Motor neuron (in vitro differentiated cells): ENCODE data around the gene MCF2L2. TPM values are rescaled to one million over a fixed set of nuclear protein-coding genes. Genes with fewer than 3 reads are reported as not detected.
"Not testable (repeated sequence)": the region's sequence is repeated elsewhere in the genome, so short reads cannot be mapped to it uniquely, and the experiment has no call there.

Experiments
- ATAC-seq, 8 experiments: fragments of 200-7000 bp; cut with Tn5 transposase; replicated peaks in 6 of 8; 2 replicates each; pipeline ENCODE4 v1.8.0; 2021; ENCODE audit warnings: mild to moderate bottlenecking in 8 of 8, moderate library complexity in 8 of 8
- H3K27ac ChIP-seq, 2 donors: fragments of 250-450 bp; sonication (Bioruptor Pico); 2 replicates each; pipeline ENCODE4 v1.9.0; 2021; ENCODE audit warnings: antibody characterized with exemption in 2 of 2, mild to moderate bottlenecking in 2 of 2, moderate library complexity in 1 of 2
- H3K4me1 ChIP-seq, 2 donors: fragments of 250-450 bp; sonication (Bioruptor Pico); replicated peaks in 1 of 2; 2 replicates each; pipeline ENCODE4 v1.6.1; 2021; ENCODE audit warnings: antibody characterized with exemption in 2 of 2, mild to moderate bottlenecking in 2 of 2, moderate library complexity in 1 of 2
- H3K4me3 ChIP-seq, 5 donors: fragments of 250-450 bp; sonication (Bioruptor Pico); 2 replicates each; pipeline ENCODE4 v1.9.0; 2021; ENCODE audit warnings: antibody characterized with exemption in 5 of 5, mild to moderate bottlenecking in 5 of 5, moderate library complexity in 4 of 5
- WGBS, 10 experiments: fragments of 450-650 bp; shearing (Covaris generic); methylation state at CpG; one replicate each; pipeline ENCODE4 v1.0.0; 2022; 5-methylcytosine and 5-hydroxymethylcytosine counted together
- in situ Hi-C, 9 experiments: fragments of 400-800 bp; cut with MboI; loops; one replicate each; pipeline ENCODE4 v1.15.0; 2021; ENCODE audit warnings: low sequenced_read_pairs in 9 of 9, low pct_unique_long_range_greater_than_20kb in 2 of 9; ENCODE audit not compliant: unreplicated experiment in 9 of 9
- total RNA-seq, 8 experiments: library from RNA; unstranded; fragments of 300-600 nt; gene quantifications; 2 replicates each; pipeline versions ENCODE4 v1.2.3 to v1.2.4, GENCODE V29; 2022

Gene MCF2L2
- total RNA-seq, 8 experiments from 2014 or later, result 0.81 to 16.4 (median 5.6) TPM

DNA sequence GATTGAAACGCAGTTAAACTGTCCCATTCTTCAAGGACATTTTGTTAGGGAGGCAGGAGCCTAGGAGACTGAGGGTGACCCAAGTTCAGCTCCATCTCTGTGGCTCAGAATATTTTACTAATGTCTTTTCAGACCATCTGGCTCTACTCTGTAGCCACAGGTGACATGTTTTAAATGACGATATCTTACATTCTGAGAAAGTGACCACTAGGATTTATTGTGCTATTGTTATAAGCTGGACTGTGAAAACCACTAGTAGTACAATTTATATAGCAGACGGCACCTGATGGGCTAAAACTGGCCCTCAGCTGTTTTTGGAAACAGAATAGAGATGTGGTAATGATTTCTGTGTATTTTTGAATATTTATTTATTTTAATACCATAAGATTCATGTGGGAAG, 55.5 kb downstream of the MCF2L2 start:
- H3K4me3 ChIP-seq, result no peak overlapping the region
- in situ Hi-C loops, result no loop called here
- ATAC-seq, result no peak
- peaks cover 0 to 6% of the 10 kb centered on the region in 2 donors for H3K4me1 ChIP-seq
- 60 to 94% (median 85%) methylated on average over 1 to 3 of the region's 3 CpGs for WGBS, 10 experiments
- H3K27ac ChIP-seq, result no peak overlapping the region

DNA sequence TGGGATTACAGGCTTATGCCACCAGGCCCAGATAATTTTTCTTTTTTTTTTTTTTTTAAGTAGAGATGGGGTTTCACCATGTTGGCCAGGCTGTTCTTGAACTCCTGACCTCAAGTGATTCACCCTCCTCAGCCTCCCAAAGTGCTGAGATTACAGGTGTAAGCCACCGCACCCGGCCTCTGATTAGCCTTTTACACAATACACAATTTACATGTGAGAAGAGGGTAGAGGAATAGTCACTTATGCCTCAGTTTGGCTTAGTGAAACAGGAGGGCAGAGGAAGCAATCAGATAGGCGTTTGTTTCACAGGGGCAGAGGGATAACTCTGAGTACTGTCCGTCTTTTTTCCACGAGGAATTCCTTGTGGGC, 56.8 kb downstream of the MCF2L2 start:
- in situ Hi-C loops, H3K4me3 ChIP-seq, H3K4me1 ChIP-seq, ATAC-seq, H3K27ac ChIP-seq: not testable (repeated sequence)
- 50 to 100% (median 91%) methylated on average over 1 to 5 of the region's 5 CpGs; no CpG with 5 or more reads in 2 of the 10 experiments for WGBS, 10 experiments

DNA sequence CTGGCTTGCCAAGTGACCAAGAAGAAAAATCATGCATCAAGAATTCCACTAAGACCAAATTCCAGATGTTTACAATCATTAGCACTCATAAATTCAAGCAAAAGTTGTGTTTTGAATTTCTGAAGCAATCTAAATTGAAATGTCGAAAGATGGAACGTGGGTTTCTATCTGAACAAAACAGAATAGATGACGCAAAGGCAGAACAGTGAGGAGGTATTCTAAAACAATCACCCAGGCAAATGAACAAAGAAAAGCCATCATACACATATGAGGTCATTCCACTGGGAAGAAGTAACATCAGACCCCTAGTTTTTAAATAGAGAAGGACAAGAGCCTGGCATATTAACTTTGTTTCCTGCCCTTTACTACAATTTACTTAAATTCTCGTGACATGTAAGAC, 58.0 kb downstream of the MCF2L2 start:
- in situ Hi-C loops, result no loop called here
- Histone ChIP-seq H3K4me1 (no peaks in the 10 kb centered on the region), H3K4me3 (no peak overlapping the region), H3K27ac (no peak overlapping the region)
- 4 to 100% (median 82%) methylated on average over 2 to 4 of the region's 4 CpGs; no CpG with 5 or more reads in 1 of the 10 experiments for WGBS, 10 experiments
- peak in 2 of 8 experiments; percentile 20 to 32 for ATAC-seq

DNA sequence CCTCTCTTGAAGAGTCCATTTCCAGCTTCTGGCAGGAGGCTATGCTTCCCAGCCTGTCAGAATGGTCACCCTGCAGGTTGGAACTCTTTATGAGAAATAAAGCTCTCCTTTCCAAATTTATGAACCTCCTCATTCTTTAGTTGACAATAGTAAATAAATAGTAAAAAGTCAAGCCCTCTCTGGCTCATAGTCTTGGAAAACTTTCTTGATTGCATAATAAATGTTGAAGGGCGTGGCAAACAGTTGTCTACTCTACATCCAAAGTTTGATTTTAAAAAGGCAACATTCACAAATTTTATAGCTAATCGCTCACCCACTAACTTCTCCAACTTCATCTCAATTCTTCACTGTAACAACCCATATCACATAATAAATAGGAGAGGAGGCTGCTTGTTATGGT, 58.8 kb downstream of the MCF2L2 start:
- H3K27ac ChIP-seq, result no peak overlapping the region
- in situ Hi-C loops, result no loop called here
- ATAC-seq, result peak in 1 of 8 experiments; percentile 5
- WGBS, 10 experiments, result 10 to 100% (median 94%) methylated on average over 1 to 2 of the region's 2 CpGs; no CpG with 5 or more reads in 2 of the 10 experiments
- no peak overlapping the region for H3K4me3 ChIP-seq
- no peaks in the 10 kb centered on the region for H3K4me1 ChIP-seq

DNA sequence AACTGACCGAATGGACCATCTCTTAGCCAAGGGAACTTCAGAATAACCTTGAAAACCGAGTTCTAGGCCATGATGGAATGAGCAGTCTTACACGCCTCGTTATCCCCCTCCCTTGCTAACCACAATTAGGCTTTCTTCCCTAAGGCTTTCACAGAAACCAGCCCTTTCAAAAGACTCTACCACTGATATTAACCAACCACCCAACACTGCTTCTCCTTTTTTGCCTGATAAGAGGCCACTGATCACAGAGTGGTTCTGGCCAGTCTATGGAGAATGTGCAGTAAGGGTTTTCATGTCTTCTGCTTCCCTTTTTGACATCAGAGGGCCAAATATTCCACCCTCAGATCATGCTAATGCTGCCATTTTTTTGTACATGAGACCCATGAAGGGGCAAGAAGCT, 59.3 kb downstream of the MCF2L2 start:
- ATAC-seq, result no peak

DNA sequence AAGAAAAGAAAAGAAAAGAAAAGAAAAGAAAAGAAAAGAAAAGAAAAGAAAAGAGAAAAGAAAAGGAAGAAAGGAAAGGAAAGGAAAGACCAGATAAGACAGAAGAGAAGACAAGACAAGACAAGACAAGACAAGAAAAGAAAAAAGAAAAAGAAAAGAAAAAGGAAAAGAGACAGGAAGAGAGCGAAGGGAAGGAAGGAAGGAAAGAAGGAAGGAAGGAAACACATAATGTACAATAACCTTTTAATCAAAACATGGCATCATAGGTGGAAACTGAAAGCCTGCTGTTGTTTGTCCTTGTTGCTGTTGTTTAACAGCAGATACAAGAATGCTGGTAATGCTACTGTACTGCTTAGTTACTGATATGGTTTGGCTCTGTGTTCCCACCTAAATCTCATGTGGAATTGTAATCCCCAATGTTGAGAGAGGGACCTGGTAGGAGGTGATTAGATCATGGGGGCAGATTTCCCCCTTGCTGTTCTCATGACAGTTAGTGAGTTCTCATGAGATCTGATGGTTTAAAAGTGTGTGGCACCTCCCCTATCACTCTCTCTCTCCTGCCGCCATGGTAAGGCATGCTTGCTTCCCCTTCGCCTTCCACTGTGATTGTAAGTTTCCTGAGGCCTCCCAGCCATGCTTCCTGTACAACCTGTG, 67.3 kb downstream of the MCF2L2 start:
- no peak overlapping the region for H3K4me3 ChIP-seq
- whole genome bisulfite sequencing, 10 experiments, result 0 to 100% (median 91%) methylated on average over 1 to 3 of the region's 3 CpGs

More for the DNA sequence above, 59.3 kb downstream of the MCF2L2 start:
- Histone ChIP-seq H3K4me3 (no peak overlapping the region), H3K4me1 (no peaks in the 10 kb centered on the region), H3K27ac (no peak overlapping the region)
- 20 to 100% (median 91%) methylated on average over 1 to 4 of the region's 4 CpGs; no CpG with 5 or more reads in 2 of the 10 experiments for WGBS, 10 experiments
- in situ Hi-C loops, result no loop called here

DNA sequence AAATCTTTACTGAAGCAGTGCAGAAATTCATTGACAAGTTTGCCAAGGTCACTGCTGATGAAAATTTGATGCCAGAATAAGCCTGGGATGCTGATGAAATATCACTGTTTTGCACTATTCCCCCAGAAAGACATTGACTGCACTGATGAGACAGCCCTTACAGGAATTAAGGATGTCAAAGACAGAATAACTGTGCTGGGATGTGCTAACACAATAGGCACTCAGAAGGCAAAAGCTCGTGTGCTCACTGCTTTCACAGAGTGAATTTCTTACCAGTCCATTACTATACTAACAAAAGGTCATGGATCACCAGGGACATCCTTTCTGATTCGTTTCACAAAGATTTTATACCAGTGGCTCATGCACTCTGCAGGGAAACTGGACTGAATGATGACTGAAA, 69.4 kb downstream of the MCF2L2 start:
- Histone ChIP-seq H3K27ac (no peak overlapping the region), H3K4me1 (peaks cover 0 to 5% of the 10 kb centered on the region in 2 donors), H3K4me3 (no peak overlapping the region)
- peak in 3 of 8 experiments; percentile 51 to 60 (median 55) for ATAC-seq
- in situ Hi-C loops, result no loop called here
- WGBS, 10 experiments, result 0 to 40% (median 10%) methylated on average over 1 to 2 of the region's 2 CpGs

More for the DNA sequence above, 67.3 kb downstream of the MCF2L2 start:
- no peak for ATAC-seq
- peaks cover 0 to 5% of the 10 kb centered on the region in 2 donors for H3K4me1 ChIP-seq
- H3K27ac ChIP-seq, result no peak overlapping the region
- in situ Hi-C loops, result no loop called here

DNA sequence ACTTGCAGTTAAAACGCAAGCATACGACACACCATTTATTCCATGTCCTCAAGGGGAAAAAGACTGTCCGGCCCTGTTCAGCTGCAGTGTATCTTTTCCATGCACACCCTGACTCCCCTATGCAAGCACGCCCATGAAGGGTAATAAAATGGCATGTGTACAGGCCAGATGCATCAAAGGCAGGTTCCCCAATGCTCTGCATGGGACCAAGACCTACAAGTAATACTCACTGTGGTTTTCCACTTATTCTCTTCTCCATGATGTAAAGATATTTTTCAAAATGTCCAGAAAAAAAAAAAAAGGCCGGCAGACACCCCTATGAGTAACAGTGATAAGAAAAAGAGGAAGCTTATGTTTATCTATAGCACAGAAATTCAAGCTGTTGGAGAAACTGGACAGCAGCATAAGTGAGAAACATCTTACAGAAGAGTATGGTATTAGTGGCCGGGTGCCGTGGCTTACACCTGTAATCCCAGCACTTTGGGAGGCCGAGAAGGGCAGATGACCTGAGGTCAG, 70.8 kb downstream of the MCF2L2 start:
- Histone ChIP-seq H3K4me1 (peaks cover 0 to 5% of the 10 kb centered on the region in 2 donors), H3K4me3 (no peak overlapping the region), H3K27ac (no peak overlapping the region)
- 50 to 100% (median 88%) methylated on average over 3 to 7 of the region's 8 CpGs; no CpG with 5 or more reads in 1 of the 10 experiments for whole genome bisulfite sequencing, 10 experiments
- peak in 1 of 8 experiments; percentile 28 for ATAC-seq
- in situ Hi-C loops, result no loop called here

DNA sequence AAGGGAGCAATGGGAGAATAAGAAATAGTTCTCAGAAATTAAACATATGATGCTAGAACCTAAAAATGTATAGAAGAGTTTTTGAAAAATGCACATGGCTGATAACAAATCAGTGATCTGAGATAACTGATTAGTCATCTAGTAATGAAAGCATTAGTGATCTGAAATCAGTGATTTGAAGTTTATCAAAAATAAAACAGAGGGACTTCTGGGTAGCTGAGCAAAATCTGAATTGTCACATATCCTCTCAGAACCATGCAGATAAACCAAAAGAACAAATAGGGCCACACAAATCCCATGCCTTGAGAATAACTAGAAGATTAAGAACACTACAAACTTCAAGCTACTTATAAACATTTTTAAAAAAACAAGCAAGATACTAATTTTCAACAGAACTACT, 71.5 kb downstream of the MCF2L2 start:
- Histone ChIP-seq H3K4me3 (no peak overlapping the region), H3K4me1 (peaks cover 0 to 5% of the 10 kb centered on the region in 2 donors), H3K27ac (no peak overlapping the region)
- no peak for ATAC-seq
- in situ Hi-C loops, result no loop called here

DNA sequence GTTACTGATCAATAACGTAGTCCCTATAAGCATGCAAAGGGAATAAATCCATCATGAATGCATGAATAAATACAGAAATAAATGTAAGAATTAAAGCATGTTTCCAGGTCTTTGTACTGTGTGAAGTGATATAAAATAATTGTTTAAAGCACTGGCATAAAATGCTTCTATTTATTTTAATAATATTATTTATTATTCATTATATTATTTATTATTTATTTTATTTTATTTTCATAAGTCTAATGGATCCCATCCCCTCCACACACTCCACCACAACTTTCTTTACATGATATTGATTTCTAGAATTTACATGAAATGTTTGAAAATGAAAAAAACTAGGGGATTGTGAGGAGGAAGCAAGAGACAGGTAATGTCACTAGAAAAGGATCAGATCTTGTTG, 73.5 kb downstream of the MCF2L2 start:
- WGBS, 10 experiments, result 0 to 100% (median 88%) methylated on average over 1 of the region's 1 CpG; no CpG with 5 or more reads in 2 of the 10 experiments
- in situ Hi-C loops, result no loop called here
- ATAC-seq, result no peak
- no peak overlapping the region for H3K4me3 ChIP-seq
- H3K4me1 ChIP-seq, result peaks cover 0 to 5% of the 10 kb centered on the region in 2 donors
- H3K27ac ChIP-seq, result no peak overlapping the region

DNA sequence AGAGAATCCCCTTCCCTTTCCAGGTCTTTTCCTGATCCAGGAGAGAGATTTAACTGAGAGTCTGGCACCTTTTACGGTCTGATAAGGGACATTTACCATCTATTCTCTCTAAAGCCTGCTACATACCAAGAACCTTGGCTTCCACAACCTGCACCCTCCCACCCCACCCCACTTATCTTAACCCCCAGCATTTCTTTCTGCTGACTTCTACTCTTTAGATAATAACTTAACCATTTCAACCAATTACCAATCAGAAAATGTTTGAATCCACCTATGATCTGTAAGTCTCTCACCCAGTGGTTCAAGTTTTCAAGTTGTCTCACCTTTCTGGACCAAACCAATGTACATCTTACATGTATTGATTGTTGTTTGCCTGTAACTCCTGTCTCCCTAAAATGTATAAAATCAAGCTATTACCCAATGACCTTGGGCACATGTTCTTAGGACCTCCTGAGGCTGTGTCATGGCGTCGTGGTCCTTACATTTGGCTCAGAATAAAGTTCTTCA, 74.0 kb downstream of the MCF2L2 start:
- Histone ChIP-seq H3K4me3 (no peak overlapping the region), H3K27ac (no peak overlapping the region), H3K4me1 (peaks cover 0 to 5% of the 10 kb centered on the region in 2 donors)
- ATAC-seq, result no peak
- WGBS, 10 experiments, result 0 to 100% (median 89%) methylated on average over 1 to 3 of the region's 3 CpGs; no CpG with 5 or more reads in 1 of the 10 experiments
- in situ Hi-C loops, result no loop called here

DNA sequence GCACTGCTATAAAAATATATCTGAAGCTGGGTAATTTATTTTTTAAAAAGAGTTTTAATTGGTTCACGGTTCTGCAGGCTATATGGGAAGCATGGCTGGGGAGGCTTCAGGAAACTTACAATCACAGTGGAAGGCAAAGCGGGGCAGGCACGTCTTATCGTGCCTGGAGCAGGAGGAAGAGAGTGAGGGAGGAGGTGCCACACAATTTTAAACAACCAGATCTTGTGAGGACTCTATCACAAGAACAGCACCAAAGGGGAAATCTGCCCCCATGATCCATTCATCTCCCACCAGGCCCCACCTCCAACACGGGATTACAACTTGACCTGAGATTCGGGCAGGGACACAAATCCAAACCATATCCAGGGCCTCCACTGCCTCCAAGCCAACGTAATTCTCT, 75.0 kb downstream of the MCF2L2 start:
- in situ Hi-C loops, result no loop called here
- no peak for ATAC-seq

DNA sequence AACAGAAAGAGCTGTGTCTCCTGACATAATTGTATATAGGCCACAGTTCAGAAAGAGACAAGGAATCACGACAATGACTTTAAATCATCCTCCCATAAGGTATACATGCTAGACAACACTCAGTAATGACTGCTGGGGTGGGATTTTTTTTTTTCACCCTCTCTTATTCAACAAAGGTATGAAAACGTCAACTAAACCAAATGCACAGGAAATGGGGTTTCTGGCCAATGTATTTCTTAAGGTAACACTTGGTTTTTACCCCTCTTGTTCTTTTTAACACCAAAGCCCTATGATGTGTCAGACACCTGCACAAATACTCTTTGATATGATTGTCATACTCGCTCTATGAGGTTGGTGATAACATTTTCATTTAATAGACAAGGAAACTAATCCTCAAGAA, 78.3 kb downstream of the MCF2L2 start:
- Histone ChIP-seq H3K27ac (no peak overlapping the region), H3K4me1 (no peaks in the 10 kb centered on the region), H3K4me3 (no peak overlapping the region)
- no peak for ATAC-seq
- 28 to 100% (median 81%) methylated on average over 1 to 3 of the region's 3 CpGs; no CpG with 5 or more reads in 2 of the 10 experiments for WGBS, 10 experiments
- in situ Hi-C loops, result no loop called here

More for the DNA sequence above, 75.0 kb downstream of the MCF2L2 start:
- Histone ChIP-seq H3K4me1 (no peaks in the 10 kb centered on the region), H3K27ac (no peak overlapping the region), H3K4me3 (no peak overlapping the region)
- WGBS, 10 experiments, result 17 to 100% (median 87%) methylated on average over 1 to 6 of the region's 7 CpGs; no CpG with 5 or more reads in 4 of the 10 experiments
